Astrocyte of the cerebellum (primary cell): ENCODE results near the gene SMYD3.

Experiments used
- DNase-seq: peaks from one replicate; pipeline ENCODE4 v3.0.0-alpha.2; 2011; ENCODE audit warnings: low read depth
- H3K4me3 ChIP-seq: 2 replicates; pipeline ENCODE4 v1.5.1; 2011; ENCODE audit warnings: mild to moderate bottlenecking, low read depth, low read length, moderate library complexity
- CTCF ChIP-seq: IDR thresholded peaks from 2 replicates; pipeline ENCODE4 v1.5.1; 2012; ENCODE audit warnings: low read length, low read depth, moderate library complexity, mild to moderate bottlenecking; ENCODE audit errors: missing control alignments
- in situ Hi-C: cut with HindIII; loops from 2 replicates; pipeline ENCODE4 v1.10.0; 2017; ENCODE audit warnings: low sequenced_read_pairs

The SMYD3 gene

GRCh38 chr1:245807306-245807705 is 699.8 kb downstream of the SMYD3 start:
- TF ChIP-seq CTCF = no peak
- in situ Hi-C loops = loop anchor here (10.0 kb wide), 1 partner anchor 653 kb away; the partner anchor contains the start of gene KIF26B
- peak; percentile 49 for DNase-seq
- no peak overlapping the region for H3K4me3 ChIP-seq

DNA sequence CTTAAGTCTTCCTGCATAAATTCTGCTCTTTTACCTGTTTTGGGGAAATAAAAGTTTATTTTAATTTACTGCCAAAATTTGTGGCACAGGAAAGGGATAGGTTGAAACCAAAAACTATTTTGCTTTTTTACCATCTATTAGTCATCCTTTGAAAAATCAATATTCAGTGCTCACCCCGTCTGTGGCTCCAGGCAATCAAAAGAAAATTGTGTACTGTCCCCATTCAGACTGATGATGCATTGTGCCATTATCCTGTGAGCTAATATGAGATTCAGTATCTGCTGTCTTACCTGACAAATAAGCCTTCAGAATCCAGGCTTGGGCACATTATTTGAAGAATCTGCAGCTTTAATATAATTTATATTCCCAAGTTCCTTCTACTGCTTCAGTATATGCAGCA is 701.5 kb downstream of the SMYD3 start:
- no peak for DNase-seq
- no peak for TF ChIP-seq CTCF
- in situ Hi-C loops = loop anchor here (10.0 kb wide), 1 partner anchor 651 kb away; the partner anchor contains the start of gene KIF26B
- no peak overlapping the region for H3K4me3 ChIP-seq

DNA sequence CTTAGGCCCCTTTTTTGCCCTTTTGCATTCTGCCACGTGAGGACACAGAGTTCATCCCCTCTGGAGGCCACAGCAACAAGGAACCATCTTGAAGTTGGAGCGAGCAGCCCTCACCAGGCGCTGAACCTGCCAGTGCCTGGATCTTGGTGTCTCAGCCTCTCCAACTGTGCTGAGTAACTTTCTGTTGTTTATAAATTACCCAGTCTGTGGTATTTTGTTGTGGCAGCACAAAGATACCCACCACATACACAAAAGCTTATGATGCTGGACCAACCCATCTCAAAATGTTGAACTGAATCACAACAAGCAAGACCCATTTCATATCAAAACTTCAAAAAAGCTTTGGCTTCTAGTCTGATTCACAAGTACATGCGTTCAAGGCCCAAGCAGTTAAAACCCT is 702.4 kb downstream of the SMYD3 start:
- no peak overlapping the region for H3K4me3 ChIP-seq
- no peak for TF ChIP-seq CTCF
- DNase-seq = no peak
- in situ Hi-C loops = loop anchor here (10.0 kb wide), 1 partner anchor 650 kb away; the partner anchor contains the start of gene KIF26B

DNA sequence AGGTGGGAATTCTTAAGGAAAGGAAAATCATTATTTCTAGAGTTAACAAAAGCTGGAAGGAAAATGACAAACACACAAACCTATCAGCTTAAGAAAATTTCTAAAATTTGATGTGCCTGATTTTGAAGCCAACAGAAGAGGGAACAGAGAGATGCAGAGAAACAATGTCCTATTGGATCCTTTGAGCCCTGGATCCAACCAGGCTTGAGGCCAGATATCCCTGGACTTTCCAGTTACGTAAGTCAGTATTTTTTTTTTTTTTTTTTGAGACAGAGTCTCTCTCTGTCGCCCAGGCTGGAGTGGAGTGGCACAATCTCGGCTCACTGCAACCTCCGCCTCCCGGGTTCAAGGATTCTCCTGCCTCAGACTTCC is 703.4 kb downstream of the SMYD3 start:
- in situ Hi-C loops = loop anchor here (10.0 kb wide), 1 partner anchor 649 kb away; the partner anchor contains the start of gene KIF26B
- no peak for TF ChIP-seq CTCF
- DNase-seq = no peak
- no peak overlapping the region for H3K4me3 ChIP-seq

DNA sequence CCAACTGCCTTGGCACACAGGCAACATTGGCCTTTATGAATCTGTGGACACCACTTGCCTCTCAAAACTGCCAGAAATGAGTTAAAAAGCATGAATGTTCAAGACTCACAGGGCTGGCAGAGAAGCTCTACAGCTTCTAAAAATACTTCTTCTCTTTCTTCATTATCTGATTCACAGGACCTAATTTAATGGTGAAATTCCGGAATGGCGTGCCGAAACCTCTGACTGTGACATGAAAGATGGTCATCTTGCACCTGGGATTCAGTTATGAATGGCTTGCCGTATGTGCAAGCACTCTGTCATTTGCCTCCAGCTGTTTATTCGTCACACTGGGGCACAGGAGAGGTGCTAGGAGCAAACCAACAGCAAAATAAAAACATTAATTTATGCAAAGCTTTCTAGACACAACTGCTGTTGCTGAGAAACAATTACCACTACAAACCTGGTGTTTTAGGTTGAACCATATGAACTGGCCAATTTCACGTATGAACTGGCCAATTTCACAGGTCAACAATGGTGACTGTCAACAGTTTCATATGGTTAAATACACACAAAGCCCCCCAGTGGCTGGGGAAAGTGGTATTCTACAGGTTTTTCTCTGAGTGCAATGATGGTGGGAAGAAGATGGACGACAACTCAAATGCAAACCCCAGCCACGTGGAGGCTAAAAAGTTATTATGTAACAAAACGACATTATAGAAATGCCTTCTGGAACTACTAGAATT is 704.0 kb downstream of the SMYD3 start:
- no peak overlapping the region for H3K4me3 ChIP-seq
- DNase-seq = no peak
- no peak for TF ChIP-seq CTCF
- in situ Hi-C loops = loop anchor here (10.0 kb wide), 1 partner anchor 648 kb away; the partner anchor contains the start of gene KIF26B

GRCh38 chr1:245800901-245801605 is 706.0 kb downstream of the SMYD3 start:
- TF ChIP-seq CTCF = no peak
- peak; percentile 22 for DNase-seq
- no peak overlapping the region for H3K4me3 ChIP-seq
- in situ Hi-C loops = loop anchor here (10.0 kb wide), 1 partner anchor 646 kb away; the partner anchor contains the start of gene KIF26B
